Body of pancreas (tissue), 4 donors: ENCODE data around the gene CPA2.

ENCODE experiments used
- POLR2A ChIP-seq, 3 donors: fragments of 450-650 bp; IDR thresholded peaks; one replicate each; pipeline ENCODE4 v1.6.1; 2016; ENCODE audit warnings: antibody characterized with exemption in 3 of 3, mild to moderate bottlenecking in 2 of 3
- TF ChIP-seq, protein P1 (sequence below), 7 experiments: fragments of 450-650 bp in 4 of 7; fragments of 200-600 bp in 3 of 7; sonication (generic) in 3 of 7; IDR thresholded peaks; one replicate each; pipeline ENCODE4 v1.5.1; 2016 to 2019; ENCODE audit warnings: antibody characterized with exemption in 7 of 7

DNA sequence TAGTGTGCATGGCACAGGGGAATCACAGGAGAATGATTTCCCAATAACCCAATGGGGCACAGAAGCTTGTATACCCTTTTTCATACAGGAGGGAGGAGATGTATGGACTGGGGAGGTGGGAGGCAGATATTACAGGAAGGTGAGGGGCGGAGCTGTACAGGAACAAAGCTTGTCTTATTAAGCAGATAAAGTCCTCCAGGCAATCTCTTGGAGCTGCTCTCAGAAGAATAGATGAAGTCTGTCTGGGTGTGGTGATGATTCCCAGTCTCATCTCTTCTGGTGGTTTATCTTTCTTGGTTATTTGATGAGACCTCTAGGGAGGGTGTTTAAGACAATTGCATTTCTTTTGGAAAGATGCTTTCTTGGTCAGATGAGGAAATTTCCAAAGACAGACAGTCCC lies 52.9 kb downstream of the CPA2 start:
- TF ChIP-seq, protein P1, sequence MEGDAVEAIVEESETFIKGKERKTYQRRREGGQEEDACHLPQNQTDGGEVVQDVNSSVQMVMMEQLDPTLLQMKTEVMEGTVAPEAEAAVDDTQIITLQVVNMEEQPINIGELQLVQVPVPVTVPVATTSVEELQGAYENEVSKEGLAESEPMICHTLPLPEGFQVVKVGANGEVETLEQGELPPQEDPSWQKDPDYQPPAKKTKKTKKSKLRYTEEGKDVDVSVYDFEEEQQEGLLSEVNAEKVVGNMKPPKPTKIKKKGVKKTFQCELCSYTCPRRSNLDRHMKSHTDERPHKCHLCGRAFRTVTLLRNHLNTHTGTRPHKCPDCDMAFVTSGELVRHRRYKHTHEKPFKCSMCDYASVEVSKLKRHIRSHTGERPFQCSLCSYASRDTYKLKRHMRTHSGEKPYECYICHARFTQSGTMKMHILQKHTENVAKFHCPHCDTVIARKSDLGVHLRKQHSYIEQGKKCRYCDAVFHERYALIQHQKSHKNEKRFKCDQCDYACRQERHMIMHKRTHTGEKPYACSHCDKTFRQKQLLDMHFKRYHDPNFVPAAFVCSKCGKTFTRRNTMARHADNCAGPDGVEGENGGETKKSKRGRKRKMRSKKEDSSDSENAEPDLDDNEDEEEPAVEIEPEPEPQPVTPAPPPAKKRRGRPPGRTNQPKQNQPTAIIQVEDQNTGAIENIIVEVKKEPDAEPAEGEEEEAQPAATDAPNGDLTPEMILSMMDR (IDR thresholded peaks at IDR 0.05) = no peak
- TF ChIP-seq POLR2A (IDR thresholded peaks at IDR 0.05) = no peak
